Muscle layer of colon (tissue), 2 donors: ENCODE data around the gene SOX2.
A peak's percentile ranks its signal among the peaks of the same experiment; 100 is the strongest.

Source experiments
- H3K27ac ChIP-seq: one replicate; pipeline ENCODE4 v1.7.0; 2013; ENCODE audit warnings: low read depth, mild to moderate bottlenecking, low read length, moderate library complexity
- H3K27me3 ChIP-seq, 2 donors: one replicate each; pipeline ENCODE4 v1.7.0; 2013; ENCODE audit warnings: low read length in 2 of 2, mild to moderate bottlenecking in 2 of 2; ENCODE audit not compliant: insufficient read depth in 2 of 2, control insufficient read depth in 1 of 2
- H3K36me3 ChIP-seq: one replicate; pipeline ENCODE4 v1.7.0; 2013; ENCODE audit warnings: mild to moderate bottlenecking, low read length; ENCODE audit not compliant: insufficient read depth
- H3K4me1 ChIP-seq: one replicate; pipeline ENCODE4 v1.7.0; 2013; ENCODE audit warnings: mild to moderate bottlenecking, low read length; ENCODE audit not compliant: insufficient read depth
- H3K4me3 ChIP-seq, 2 donors: one replicate each; pipeline ENCODE4 v1.7.0; 2013; ENCODE audit warnings: low read length in 2 of 2, low read depth in 1 of 2, mild to moderate bottlenecking in 1 of 2, moderate library complexity in 1 of 2
- H3K9ac ChIP-seq: one replicate; pipeline ENCODE4 v1.7.0; 2013; ENCODE audit warnings: low read length
- H3K9me3 ChIP-seq: one replicate; pipeline ENCODE4 v1.7.0; 2013; ENCODE audit warnings: mild to moderate bottlenecking, low read length
- donor health status: abdominal sarcoma.
- donor health status: Adenocarcinoma of cecum.

SOX2 gene

DNA sequence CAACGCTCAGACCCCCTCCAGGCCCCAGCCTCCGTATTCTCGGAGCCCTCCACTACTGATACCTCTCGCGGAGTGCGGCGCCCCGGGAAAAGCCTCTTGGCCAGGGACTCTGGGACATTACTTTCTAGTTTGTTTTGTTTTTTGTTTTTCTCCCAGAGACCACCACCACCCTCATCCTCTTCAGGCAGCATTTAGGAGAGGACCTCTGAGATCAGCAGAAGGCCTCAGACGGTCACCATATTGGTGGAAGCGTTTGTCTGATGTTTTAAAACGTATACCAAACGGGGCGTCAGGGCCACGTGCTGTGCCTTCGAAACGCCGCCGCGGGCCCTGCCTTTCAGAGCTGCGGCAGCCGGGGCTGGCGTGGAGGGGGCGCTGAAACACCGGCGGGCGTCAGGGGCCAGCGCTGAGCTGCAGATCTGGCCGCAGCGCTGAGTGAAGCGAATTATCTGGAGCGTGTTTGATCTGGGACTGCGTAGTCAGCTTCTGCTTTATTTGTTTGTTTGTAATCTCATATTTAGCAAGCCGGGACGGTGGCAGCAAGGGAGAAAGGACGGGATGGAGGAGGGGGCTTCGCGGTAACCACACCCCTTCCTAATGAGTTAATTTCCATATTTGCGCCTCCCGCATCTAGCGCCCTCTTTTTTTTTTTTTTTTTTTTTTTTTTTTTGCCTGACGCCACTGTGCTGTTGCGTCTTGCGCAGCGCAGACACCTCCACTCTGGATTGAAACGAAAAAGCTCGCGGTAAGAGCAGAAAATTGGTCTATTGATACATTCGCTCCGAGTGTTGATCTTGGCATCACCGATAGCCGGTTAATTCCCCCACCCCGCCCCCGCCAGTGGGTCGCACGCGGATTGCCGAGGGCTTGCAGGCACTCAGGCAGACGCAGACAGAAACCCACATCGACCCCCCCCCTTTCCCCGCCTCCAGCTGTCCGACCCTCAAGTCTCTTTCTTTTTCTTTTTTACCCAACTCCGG lies 14.9 kb downstream of the SOX2 start:
- Histone ChIP-seq H3K27me3 (peaks cover 82 to 91% of the 10 kb centered on the region in 2 donors), H3K9me3 (peaks cover 7% of the 10 kb centered on the region), H3K27ac (peak overlapping the region; percentile 23), H3K4me3 (peak overlapping the region; percentile 3 to 48), H3K9ac (no peak overlapping the region), H3K4me1 (peaks cover 10% of the 10 kb centered on the region), H3K36me3 (no peaks in the 10 kb centered on the region)

DNA sequence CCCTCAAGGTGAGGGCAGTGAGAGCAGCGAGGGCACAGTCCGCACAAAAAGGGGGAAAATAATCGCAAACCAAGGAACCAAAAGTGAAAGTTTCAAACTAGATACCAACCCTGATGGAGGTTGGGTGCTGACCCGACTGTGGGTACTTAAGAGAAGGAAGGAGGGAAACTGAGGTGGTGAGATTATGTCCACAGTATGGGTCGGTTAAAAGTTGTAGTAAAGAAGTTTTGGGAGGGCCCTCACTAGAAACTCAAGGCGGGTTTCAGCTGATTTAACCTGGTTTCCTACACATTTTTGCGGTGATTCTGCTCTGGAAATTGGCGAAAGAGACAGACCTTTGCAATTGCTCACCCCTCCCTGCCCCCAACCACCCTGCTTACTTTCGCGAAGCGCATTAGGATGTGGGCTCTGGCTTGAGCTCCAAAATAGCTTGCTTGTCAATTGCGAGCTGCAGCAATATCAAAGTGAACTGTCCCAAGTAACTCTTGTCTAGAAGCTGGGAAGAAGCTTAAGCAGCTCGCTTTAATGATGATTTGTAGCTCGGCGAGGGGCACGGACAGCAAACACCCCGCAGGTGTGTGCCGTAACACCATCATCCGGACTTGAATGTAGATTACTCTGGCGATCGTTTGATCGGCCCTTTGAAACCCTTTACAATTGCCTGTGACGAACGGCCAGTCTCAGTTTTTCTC lies 15.8 kb downstream of the SOX2 start:
- Histone ChIP-seq H3K27ac (no peak overlapping the region), H3K4me1 (peaks cover 10% of the 10 kb centered on the region), H3K27me3 (peaks cover 74 to 82% of the 10 kb centered on the region in 2 donors), H3K9me3 (peaks cover 7% of the 10 kb centered on the region), H3K36me3 (no peaks in the 10 kb centered on the region), H3K9ac (no peak overlapping the region), H3K4me3 (peak overlapping the region; percentile 3 to 48)

DNA sequence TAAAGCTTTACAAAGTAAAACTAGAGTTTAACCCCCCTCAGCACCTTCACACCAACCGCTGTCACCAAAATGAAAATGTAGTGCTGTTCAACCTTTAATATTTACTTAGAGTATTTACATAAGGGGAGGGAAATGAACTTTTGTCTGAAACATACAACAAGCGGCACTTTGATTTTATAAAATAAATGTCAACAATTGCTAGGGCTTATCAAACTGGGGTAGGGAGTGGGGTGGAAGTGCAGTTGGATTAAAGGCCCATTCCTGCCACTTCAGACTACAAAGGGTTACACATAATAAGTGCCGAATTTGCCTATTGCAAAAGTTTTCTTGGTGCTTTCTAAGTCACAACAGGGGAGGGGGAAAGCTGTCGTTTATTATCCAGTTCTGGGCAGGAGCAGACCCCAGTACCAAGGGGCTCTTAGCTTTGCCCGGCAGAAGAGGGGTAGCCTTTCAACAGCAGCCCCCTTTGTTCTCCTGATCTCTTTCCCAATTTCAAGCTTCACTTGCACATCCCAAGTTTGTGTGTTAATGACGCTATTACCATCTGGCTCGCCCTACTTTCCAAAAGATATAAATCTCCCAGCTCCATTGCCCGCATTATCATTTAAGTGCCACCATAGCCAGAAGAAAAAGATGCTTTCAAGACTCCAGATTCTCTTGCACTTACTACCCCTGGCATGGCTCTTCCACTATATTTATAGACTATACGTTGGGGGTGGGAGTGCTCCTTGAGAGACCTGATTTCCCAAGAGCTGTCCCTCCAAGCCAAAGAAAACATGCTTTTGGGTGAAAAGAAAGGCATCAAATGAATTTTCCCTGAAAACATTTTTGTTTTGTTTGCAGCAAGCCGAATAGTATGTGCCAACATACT lies 17.0 kb downstream of the SOX2 start:
- Histone ChIP-seq H3K4me3 (no peak overlapping the region), H3K27ac (no peak overlapping the region), H3K4me1 (peaks cover 10% of the 10 kb centered on the region), H3K9ac (no peak overlapping the region), H3K9me3 (peaks cover 7% of the 10 kb centered on the region), H3K27me3 (peaks cover 62 to 70% of the 10 kb centered on the region in 2 donors), H3K36me3 (no peaks in the 10 kb centered on the region)

DNA sequence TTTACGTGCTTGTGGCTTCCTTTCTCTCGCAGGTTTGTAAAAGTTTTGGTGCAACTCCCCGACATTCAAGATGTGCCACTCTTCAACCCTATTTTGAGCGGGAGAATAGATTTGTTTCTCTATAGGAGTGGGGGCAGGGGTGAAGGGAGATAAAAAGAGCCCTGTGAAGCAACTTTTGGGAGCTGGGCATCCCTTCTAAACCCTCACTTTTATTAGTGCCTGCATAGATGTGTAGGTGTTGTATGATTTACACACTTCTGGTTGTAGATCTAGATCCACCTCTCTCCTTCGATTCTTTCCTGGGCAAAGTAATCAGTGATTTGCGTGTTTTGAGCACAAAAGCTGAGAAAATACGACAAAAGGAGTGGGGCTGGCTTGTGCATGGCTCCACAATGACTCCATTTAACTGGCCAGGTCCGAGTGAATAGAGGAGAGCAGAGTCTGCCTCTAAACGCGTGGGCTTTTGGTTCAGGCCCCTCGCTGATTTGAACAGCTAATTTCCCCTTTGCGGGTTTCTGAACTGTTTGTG lies 17.7 kb downstream of the SOX2 start:
- H3K4me3 ChIP-seq = no peak overlapping the region
- no peaks in the 10 kb centered on the region for H3K36me3 ChIP-seq
- no peak overlapping the region for H3K27ac ChIP-seq
- peaks cover 10% of the 10 kb centered on the region for H3K4me1 ChIP-seq
- peaks cover 55 to 63% of the 10 kb centered on the region in 2 donors for H3K27me3 ChIP-seq
- no peak overlapping the region for H3K9ac ChIP-seq
- H3K9me3 ChIP-seq = peaks cover 7% of the 10 kb centered on the region

DNA sequence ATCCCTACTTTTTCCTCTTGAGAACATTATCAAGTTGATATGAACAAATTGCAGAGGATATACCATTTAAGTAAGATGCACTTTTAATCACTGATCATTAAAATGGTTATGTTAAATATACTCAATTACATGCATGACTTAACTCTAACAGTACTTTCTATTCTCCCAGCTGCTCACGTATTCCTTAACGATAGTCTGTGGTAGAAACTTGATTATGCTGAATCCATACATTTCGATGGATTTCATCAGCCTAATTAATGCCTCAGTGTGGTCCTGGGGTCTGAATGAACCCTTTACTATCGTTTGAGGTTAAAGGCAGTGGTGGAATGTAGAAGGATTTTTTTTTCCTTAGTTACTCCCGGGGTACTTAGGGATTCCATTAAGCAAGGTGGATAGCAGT lies 18.6 kb downstream of the SOX2 start:
- Histone ChIP-seq H3K9ac (no peak overlapping the region), H3K27me3 (peaks cover 46 to 54% of the 10 kb centered on the region in 2 donors), H3K4me1 (peaks cover 10% of the 10 kb centered on the region), H3K9me3 (peaks cover 7% of the 10 kb centered on the region), H3K27ac (no peak overlapping the region), H3K4me3 (no peak overlapping the region), H3K36me3 (no peaks in the 10 kb centered on the region)

DNA sequence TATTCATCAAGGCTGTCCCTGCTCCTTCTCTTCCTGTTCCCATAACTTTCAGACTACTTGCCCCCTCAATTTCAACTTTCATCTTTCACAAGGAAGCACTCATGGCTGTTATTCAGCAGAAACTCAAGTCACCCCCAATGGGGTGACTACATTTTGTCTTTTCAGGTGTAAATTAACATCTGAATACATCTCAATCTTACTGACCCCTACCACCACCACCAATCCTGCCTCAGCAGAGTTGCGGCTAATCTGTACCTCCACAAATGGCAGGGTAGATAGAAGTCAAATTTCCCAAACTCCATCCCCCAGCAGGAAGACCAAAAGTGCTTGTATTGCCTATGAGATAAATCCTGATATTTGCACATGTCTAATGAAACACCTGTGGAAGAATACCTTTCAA lies 19.2 kb downstream of the SOX2 start:
- Histone ChIP-seq H3K9ac (no peak overlapping the region), H3K4me3 (no peak overlapping the region), H3K9me3 (peaks cover 7% of the 10 kb centered on the region), H3K27me3 (peaks cover 43 to 48% of the 10 kb centered on the region in 2 donors), H3K4me1 (peaks cover 10% of the 10 kb centered on the region), H3K27ac (no peak overlapping the region), H3K36me3 (no peaks in the 10 kb centered on the region)

DNA sequence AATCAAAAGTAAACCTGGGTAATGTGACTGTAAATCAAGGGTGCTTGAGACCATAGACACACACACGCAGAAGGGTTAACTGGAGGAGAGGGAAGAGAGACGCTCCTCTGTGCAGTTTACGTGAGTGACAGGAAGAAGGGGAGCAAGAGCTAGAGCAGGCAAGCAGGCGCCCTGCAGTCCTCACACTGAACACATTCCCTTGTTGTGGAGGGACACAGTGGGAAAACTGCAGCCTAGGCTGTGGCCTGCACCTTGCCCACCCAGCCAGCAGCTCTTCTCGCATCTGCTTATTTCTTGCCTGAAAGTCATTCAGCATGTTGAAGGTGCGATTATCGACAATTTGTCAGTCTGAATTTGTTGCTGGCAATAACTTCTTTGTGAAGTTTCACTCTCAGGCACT lies 24.2 kb downstream of the SOX2 start:
- Histone ChIP-seq H3K4me1 (no peaks in the 10 kb centered on the region), H3K27me3 (peaks cover 2 to 3% of the 10 kb centered on the region in 2 donors), H3K4me3 (no peak overlapping the region), H3K27ac (no peak overlapping the region), H3K9me3 (no peaks in the 10 kb centered on the region), H3K36me3 (no peaks in the 10 kb centered on the region), H3K9ac (no peak overlapping the region)

DNA sequence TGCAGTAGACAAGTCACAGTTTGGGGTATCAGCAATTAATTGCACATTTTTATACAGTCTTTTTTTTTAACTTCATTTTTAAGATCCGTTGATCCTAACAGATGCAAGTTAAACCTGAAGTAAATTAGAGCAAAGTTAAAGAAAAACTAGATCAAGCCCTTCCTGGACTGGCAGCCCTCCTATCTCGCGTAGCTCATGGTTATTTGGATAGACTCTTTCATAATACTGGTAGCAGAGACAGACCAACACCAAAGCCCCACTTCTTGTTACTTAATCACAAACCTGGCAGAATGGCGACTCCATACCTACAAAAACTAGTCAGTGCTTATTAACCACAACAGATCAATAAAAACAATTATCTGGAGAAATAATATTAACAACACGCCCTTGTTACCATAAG lies 26.8 kb downstream of the SOX2 start:
- H3K36me3 ChIP-seq = no peaks in the 10 kb centered on the region
- H3K4me3 ChIP-seq = no peak overlapping the region
- no peak overlapping the region for H3K27ac ChIP-seq
- no peaks in the 10 kb centered on the region for H3K27me3 ChIP-seq
- no peak overlapping the region for H3K9ac ChIP-seq
- H3K9me3 ChIP-seq = no peaks in the 10 kb centered on the region
- H3K4me1 ChIP-seq = no peaks in the 10 kb centered on the region

DNA sequence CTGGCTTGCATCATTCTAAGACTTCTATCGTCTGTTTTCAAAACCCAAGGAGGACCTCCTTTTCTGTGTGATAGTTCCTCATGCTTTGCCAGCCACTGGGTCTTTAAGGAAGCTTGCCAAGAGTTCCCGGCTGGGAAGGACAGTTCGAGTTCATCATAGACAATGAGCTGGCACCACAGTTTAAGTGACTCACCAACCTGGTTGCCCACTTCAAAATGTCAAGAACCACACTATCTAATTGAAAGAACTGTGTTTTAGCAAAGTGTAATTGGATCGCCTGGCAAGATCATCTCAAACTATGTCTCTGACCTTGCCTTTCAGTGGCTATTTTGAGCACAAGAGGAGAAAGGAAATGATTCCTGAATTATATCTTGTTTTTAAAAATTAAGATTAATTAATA lies 27.9 kb downstream of the SOX2 start:
- Histone ChIP-seq H3K9me3 (no peaks in the 10 kb centered on the region), H3K27me3 (no peaks in the 10 kb centered on the region), H3K36me3 (no peaks in the 10 kb centered on the region), H3K9ac (no peak overlapping the region), H3K27ac (no peak overlapping the region), H3K4me1 (no peaks in the 10 kb centered on the region), H3K4me3 (no peak overlapping the region)

DNA sequence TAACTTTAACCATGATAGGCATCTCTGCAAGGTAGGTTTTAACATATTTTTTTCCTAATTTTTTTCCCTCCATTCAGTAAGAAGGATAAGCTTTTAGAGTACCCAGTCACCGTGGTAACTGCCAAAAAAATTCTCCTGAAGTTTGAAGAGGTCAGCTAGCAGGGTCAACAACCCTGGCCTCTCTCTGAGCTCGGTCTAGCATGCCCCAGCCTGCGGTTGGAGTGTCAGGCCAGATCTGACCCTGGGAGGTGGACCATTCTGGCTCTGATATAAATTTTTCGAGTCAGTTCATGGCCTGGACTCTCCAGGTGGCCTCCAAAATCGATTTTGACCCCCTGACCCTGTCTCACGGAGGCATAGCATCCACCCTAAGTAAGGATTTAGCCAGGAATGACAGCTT lies 29.7 kb downstream of the SOX2 start:
- H3K9me3 ChIP-seq = no peaks in the 10 kb centered on the region
- H3K9ac ChIP-seq = no peak overlapping the region
- H3K36me3 ChIP-seq = no peaks in the 10 kb centered on the region
- H3K4me1 ChIP-seq = no peaks in the 10 kb centered on the region
- no peak overlapping the region for H3K4me3 ChIP-seq
- H3K27ac ChIP-seq = no peak overlapping the region
- no peaks in the 10 kb centered on the region for H3K27me3 ChIP-seq

DNA sequence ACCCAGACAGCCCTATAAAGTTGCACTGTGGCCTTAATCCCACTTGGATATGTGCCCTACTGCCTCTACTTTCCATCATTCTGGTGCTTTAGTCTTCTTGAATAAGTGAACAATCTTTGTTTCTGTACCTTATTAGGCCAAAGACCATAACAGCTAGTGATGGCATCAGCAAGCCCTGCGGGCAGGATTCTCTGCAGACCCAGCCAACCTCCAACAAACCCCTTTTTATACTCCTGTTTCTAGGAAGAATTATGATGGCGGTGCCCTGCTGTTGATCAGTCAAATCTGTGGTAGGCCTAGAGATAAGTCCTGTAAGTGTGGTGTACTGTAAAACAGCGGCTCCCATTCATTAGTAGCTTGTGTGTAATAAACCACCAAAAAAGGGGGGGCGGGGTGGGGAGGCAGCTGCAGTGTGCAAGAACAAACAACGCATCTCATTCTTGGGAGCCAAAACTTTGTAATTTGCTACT lies 40.5 kb downstream of the SOX2 start:
- Histone ChIP-seq H3K27me3 (peaks cover 0 to 8% of the 10 kb centered on the region in 2 donors), H3K36me3 (no peaks in the 10 kb centered on the region), H3K4me3 (no peak overlapping the region), H3K4me1 (no peaks in the 10 kb centered on the region), H3K9me3 (no peaks in the 10 kb centered on the region), H3K27ac (no peak overlapping the region), H3K9ac (no peak overlapping the region)
